ENCODE results near the gene SBF2.

The SBF2 gene

DNA sequence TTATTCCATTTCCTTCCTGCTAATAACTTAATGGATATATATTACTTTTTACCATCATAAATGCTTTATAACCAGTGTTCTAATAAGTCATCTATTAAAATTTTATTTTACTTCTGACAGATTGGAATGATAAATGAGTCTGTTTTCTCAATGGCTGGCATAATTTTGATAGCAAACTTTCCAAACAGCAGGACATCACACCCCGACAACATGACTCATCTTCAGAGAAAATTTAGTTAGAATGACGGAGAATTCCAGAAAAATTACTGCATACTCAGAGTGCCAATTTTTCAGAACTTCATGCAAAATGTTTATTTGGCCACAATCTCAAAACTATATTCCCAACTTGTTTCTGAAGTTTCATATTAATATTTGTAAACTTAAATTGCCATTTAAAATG, 455.8 kb downstream of the SBF2 start:
- no peak for DNase-seq

DNA sequence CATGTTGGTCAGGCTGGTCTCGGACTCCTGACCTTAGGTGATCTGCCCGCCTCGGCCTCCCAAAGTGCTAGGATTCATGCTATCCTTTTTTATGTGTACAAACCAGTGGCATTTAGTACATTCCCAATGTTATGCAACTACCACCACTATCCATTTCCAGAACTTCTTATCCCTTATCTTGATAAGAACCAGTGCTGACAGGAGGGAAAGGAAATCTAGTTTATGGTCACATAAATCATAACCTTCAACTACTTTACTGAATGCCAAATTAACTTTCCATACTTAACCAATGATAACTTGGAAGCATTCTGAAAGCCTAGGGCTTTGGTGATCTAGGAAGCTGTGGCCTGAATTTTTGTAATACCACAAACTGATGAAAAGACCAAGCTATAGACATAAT, 459.7 kb downstream of the SBF2 start:
- DNase-seq: no peak

DNA sequence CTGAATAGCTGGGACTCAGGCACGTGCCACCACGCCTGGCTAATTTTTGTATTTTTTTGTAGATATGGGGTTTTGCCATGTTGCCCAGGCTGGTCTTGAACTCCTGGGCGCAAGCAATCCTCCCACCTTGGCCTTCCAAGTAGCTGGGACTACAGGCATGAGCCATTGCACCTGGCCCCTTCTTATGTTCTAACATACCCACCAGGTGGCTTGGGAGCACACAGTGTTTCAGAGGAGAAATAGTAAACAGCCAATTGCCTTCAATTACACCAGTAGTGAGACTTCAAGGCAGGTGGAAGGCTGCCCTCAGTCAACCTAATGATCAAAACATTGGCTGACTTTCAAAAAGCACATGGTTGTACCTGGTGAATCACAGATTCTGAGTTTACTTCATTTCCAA, 462.9 kb downstream of the SBF2 start:
- DNase-seq: no peak

DNA sequence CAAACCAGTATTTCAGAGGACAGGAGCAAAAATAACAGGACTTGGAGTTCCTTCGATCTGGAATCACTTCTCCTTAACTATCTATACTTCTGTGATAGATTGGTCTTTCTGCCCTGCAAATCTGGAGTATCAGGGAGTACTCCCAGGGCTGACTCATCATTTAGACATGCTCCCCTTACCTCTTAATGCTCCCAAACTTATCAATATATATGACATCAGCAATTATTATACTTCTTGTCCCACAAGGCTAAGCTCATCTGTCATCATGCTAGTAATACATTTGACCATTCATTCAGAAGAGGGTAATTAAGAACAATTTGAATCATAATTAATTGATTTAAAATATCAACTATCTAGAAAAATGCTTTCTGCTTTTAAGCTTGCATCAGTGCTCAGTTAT, 466.3 kb downstream of the SBF2 start:
- DNase-seq: no peak

DNA sequence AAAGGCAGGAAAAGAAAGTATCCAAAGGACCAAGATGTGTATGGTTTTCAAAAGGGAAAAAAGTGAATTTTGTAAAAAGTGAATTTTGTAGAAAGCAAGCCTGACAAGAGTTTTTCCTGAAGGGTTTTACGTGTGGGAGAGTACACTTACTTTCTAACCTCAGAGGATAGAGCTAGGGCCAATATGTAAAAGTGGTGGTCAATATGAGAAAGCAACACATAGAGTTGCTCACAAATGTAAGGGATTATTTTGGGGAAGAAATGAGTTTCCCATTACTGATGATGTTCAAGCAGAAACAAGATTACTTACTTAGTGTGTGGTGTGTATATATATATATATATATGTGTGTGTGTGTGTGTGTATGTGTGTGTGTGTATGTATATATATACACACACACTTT, 467.6 kb downstream of the SBF2 start:
- no peak for DNase-seq

DNA sequence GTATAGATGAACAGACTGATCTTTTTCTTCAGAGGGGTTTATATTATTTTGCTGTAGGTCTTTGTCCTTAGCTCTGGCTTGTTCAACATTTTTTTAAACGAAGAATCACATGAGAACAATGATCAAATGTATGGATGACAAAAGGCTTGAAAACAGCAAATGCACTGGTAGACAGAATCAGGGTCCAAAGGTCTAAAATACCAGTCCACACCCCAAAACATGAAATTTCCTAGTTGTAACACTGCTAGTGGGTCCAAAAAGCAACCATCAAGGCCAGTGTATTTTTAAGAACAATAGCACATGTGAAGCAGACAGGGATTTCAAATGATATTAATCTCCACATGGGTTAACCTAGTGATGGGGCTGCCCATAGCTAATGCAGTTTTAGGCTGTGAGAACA, 468.1 kb downstream of the SBF2 start:
- DNase-seq: no peak

DNA sequence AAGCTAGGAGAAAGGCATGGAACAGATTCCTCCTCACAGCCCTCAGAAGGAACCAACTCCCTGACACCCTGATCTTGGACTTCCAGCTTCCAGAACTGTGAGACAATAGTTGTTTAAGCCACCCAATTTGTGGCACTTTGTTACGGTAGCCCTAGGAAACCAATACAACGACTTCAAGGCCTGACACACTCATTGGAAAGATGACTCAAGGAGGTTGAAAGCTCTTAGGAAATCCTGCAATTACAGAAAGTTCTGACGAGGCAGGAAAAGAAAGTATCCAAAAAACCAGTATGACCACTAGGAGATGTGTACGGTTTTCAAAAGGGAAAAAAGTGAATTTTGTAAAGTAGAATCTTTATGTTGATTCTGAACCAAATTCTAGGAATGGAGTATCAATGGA, 468.7 kb downstream of the SBF2 start:
- DNase-seq: no peak

DNA sequence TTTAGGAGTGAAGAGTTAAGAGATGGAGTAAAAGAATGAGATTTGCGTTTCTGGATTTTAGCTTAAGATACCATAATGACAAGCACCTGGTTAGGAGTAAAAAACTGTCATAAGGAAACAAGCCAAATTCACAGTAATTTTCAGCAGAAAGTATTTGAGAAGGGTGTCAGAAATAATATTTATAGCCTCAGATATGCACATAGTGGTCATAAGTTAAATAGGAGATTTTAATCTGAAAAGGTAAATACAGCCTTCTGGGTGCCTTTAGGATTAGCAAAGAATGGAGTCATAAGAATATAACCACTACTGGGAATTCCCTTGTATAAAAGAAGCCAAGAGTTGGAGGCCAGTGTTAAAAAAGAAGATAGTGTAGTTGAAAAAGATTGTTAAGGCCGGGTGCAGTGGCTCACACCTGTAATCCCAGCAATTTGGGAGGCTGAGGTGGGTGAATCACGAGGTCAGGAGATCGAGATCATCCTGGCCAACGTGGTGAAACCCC, 470.1 kb downstream of the SBF2 start:
- DNase-seq: no peak

DNA sequence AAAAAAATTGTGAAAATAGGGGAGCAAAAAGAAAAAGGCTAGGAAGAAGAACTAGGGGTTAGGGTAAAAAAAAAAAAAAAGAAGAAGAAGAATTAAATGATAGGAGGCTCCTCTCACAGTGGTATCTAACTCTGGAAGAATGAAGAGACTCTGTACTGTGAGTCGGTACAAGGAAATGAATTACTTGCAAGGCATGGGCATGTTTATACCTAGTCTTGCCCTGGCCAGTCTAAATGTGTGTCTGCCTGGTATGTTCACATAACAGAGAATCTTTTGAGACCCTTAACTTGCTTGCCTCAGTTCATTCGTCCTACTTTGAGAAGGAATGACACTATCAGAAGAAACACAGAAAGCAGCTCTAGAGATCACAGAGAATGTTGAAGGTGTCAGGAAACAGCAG, 470.6 kb downstream of the SBF2 start:
- no peak for DNase-seq

DNA sequence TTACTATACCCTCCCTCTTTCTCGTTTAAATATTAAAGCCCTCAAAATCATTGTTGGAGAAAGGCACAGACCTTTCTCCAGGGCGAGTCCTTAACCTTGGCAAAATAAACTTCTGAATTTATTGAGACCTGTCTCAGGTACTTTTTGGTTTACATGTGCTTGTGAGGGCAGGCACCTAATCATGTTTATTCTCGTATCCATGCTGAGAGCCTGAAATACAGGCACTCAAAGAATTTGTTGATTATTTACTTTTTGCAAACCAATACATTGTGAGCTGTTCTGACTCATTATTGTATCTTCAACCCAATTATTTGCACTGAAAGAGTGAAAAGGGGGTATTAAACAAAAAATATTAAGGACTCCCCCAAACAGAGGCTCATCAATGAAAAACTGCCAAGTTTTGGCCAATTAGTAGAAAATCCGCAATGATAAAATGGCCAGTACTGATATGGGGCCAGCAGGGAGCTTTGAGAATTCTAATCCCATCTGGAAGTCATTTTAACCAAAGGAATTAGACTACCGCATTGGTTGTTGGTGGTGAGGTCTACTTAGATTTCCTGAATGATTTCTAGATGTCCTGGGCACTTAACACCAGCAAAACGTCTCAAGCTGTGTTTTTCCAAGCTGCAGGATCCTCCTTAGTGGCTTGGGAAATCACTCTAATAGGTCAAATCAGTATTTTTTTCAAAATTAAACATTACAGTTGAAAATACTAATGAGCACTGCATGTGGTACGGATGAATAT, 472.8 kb downstream of the SBF2 start:
- no peak for DNase-seq

DNA sequence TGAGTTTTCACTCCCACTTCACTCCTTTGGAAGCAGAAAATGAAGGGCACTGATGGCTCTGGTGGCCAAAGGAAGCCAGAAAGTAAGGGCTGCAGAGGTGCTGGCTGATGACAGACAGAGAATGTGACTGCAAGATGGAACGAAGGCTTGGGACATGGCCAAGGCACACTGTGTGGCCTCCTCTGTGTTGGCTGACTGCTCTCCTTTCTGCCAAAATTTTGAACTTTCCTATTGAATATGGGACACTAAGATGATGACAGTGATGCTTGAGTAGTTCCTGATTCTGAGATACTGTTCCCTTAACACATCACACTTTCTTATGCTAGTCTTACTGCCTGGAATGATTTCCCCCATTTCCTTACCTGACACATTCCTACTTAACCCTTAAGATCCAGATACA, 473.8 kb downstream of the SBF2 start:
- DNase-seq: no peak

DNA sequence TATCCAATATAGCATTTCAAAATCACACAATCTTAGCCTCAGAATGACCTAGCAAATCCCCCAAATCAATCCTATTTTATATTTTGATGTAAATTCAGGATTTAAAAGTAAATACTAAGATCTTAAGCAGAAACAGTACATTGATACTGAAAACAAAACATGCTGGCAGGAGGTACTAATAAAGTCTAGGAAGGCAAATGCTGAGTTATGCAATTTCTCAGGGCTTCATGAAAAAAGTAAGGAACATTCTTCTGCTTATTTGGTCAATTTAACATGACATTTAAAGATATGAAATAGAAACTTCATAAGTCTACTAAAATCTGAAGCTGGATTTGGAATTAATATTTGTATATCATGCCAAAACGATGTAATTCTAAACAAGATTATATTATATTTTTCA, 476.8 kb downstream of the SBF2 start:
- DNase-seq: no peak

DNA sequence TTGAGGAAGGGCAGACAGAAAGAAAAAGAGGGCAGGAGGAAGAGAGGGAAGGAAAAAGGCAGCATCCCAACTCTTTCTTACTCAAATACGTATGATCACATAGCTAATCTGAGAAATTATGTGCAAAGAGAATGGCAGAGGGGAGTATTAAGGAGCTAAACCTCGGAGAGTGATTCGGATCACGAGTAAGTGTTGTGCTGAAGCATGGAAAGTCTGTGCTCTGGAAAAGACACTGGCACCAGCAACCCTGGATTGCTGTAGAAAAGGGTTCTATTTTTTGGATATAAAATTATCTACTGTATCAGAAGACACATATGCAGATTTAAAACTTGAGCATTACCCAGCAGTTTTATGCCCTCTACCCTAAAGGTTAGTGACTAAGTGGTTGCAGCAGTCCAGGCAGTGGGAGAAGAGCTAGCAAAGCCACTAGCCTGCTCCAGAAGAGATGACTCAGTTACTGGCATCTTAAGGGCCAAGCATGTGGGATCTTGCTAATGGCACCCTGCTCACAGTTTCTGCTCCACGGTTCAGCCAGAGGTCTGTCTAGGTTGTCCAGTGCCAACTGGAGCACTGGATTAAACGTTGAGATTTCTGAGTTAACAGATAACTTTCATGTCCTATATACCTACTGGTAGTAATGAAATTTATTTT, 478.4 kb downstream of the SBF2 start:
- DNase-seq: no peak

DNA sequence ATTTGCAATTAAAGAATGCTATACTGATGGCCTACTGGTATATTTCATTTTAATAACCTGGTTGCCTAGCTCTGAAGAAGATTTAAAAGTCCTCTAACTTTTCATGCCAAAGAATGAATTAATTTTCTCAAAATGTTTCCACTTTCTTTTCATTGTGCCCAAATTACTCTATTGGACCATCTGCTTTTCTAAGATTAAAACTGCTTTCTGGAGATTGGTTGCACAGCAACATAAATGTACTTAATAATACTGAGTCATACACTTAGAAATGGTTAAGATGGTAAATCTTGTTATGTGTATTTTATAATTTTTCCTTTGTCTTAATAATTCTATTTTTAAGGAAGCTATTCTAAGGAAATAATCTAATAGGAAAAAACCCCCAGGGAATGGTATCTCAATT, 479.9 kb downstream of the SBF2 start:
- no peak for DNase-seq

DNA sequence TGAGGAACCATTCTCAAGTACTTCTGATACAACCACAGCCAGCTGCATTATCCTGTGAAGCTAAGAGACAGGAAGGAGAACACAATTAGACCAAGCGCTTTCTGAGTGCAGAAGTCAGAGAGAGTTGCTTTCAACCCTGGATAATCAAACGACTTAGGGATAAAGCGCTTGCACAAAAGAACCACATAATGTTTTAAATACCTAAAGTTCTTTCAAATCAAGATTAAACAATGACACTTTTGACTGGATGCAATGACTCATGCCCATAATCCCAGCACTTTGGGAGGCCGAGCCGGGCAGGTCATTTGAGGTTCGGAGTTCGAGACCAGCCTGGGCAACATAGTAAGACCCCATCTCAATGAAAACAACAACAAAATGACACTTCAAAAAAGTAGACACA, 485.1 kb downstream of the SBF2 start:
- DNase-seq: no peak

DNA sequence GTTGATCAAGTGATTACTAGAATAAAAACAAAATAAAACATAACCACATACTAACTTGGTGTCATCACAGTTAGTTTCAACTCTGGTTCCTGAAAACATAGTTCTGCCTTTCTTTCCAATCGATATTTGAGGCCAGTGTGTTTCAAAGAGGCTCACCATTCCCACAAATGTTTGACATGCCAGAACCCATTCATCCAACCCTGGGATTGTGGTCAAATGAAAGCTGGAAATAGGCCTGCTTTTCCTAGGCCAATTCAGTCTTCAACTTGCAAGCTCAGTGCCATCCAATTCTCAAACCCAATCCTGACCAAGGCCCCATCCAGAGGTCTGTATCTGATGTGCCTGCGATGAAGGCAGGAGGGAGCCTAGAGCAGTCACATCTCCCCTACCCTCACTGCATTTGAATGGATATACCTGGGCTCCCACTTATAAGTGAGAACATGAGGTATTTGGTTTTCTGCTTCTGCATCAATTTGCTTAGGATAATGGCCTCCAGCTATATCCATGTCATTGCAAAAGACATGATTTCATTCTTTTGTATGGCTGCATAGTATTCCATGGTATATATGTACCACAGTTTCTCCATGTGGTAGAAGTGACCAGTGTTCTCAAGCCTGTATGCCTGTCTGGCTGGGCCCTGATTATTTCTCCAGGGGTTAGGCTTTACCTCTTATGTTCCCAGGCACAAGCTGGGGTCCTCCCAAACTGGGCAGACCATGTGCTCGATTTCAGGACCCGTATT, 486.9 kb downstream of the SBF2 start:
- DNase-seq: no peak

DNA sequence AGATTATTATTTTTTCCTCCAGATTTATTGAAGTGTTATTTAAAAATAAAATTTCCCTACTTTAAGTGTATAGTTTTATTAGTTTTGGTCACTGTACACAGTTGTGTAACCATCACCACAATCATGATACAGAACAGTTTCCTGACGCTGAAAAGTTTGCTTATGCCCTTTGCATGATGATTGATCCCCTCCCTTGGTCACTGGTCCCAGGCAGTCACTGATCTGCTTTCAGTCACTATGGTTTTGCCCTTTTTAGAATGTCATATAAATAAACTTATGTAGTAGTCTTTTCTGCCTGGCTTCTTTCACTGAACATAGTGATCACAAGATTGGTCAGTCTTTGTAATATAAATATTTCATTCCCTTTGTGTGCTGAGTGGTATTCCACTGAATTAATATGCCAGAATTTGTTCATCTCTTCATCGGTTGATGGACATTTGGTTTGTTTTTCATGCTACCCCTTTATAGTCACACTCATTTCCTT, 489.6 kb downstream of the SBF2 start:
- DNase-seq: no peak

DNA sequence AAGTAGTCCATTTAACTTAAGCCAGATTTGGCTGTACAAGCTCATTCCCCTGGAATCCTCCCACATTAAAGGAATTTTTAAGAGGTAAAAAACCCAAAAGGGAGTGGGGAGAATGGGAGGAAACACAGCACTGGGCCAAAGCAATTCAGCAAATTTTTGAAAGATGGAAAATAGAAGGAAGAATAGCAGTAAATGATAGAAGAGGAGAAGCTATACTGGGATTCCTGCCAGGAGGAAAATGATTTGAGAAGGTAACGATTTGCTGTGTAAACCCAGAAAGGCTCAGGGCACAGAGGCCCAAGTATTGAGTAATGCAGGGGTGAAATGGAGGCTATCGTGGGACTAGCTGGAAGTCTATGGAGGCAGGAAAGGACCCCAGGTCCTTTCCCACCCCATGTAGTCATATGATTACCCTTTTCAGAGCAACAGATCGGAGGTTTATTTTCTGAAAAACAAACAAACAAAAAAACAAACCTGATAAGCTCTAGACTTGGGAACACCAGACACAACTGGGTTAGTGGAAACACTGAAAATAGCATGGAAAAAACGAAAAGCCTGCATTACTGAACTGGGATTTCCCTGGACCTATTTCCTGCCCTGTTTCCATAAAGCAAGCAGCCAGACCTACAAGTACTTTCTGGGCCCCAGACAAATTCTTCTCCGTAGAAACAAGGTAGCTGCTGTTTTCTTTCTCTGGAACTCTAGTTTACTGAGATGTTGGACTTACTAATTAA, 490.2 kb downstream of the SBF2 start:
- no peak for DNase-seq

DNA sequence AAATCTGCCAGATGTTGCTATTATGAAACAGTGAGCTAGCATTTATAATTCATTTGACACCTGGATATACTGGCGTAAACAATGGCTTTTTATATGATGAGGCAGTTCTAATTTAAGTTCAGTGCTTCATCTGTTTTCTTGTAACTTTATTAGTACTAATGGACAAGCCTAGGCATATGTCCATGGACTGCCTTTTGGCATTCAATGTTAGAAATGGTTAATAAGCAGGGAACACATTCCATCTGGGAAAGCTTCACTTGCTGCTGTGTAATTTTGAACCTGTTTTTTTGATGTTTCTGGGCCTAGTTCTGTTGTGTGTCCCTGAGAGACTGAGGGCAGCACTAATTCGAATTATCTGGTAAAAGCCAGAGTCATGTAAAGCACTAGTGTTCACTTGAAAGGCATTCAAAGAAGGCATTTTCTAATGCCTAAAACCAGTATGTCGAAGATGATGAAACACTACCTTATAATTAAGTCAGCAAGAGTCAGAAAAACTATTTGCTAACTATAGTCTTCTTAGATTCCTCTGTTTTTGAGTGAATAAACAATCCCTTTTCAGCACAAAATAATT, 491.6 kb downstream of the SBF2 start:
- no peak for DNase-seq

DNA sequence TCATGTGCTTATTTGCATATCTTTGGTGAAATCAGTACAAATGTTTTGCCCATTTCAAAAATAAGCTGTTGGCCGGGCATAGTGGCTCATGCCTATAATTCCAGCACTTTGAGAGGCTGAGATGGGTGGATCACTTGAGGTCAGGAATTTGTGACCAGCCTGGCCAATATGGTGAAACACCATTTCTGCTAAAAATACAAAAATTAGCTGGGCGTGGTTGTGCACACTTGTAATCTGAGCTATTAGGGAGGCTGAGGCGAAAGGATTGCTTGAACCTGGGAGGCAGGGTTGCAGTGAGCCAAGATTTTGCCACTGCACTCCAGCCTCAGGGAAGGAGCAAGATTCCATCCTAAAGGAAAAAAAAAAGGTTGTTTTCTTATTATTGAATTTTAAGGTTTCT, 494.1 kb downstream of the SBF2 start:
- no peak for DNase-seq

DNA sequence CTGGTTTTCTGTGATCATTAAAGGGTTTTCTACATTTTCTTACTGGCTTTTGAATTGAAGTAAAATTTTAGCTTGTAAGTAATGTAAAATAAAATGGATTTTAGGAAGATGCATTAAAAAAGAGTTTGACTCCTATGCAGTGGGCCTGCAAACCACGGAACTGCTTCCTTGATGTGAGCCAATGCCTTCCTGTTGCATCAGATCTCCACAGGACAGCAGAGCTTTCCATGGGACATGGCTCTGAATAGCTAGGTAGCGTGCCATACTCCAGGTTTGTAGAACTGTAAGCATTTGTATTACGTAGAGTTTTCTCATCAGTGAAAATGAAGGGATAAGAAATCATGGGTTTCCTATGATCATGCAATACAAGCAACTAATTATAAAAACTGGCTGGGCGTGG, 496.7 kb downstream of the SBF2 start:
- no peak for DNase-seq

DNA sequence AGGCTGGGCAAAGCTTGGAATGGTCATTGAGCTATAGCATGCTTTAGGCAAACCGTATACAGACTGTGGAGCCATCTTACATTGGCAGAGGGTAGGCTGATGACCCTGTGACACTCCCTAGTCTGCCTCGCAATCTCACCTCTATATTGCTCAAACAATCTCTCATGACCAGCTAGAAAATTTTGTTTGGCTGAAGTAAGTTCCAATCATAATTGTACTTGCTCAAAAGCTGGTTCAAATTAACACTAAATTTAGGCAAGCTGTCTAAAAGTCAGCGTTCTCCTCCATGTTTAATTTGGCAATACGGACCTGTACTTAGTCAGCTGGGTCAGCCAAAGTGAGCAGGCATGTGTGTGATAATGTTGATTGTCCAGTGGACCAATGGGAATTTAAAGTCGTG, 497.2 kb downstream of the SBF2 start:
- no peak for DNase-seq

DNA sequence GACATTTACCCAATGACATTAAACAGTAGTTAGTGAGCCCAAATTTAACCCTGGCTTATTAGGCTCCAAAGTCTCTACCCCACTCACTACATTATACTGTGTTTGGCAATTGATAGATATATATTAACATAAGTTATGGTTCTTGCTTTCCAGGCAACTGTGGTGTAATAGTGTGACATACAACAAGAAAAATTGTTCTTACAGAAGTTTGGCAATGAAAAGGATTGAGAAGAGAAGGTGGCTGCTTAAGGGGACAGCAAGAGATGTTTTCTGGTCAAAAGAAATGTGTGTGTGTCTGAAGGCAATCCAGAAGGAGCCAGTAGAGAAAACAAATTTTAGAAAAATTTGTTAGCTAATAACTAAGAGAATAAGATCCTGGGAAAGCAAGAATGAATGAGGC, 497.8 kb downstream of the SBF2 start:
- no peak for DNase-seq
